ENCODE results near the gene GRK1.

The GRK1 gene

DNA sequence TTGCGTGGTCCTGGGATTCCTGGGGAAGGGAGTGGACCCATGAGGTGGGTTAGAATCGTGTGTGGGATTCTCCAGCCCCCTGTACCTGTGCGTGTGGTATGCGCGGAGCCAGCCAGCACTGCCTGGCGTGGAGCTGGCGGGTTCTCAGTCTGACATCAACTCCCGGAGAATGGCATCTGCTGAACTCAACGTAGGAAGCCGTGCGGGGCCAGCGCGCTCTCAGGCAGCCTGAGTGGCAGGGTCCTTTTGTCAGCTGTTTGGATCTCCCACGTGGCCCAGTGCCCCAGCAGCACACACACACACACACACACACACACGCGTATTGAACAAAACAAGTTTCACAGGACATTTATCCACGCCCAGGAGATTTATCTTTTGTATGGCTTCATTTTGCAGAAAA, 37.2 kb upstream of the GRK1 start:
- Histone ChIP-seq H3K27me3 (ENCODE audit: insufficient read depth, poor library complexity, severe bottlenecking) (no peaks in the 10 kb centered on the region), H3K9me3 (ENCODE audit: severe bottlenecking) (no peaks in the 10 kb centered on the region), H3K4me1 (ENCODE audit: insufficient read depth, poor library complexity, severe bottlenecking) (no peaks in the 10 kb centered on the region), H3K27ac (ENCODE audit: poor library complexity, severe bottlenecking) (no peak overlapping the region), H3K36me3 (ENCODE audit: low read depth) (peaks cover 58% of the 10 kb centered on the region), H3K4me3 (ENCODE audit: severe bottlenecking) (no peak overlapping the region)
- no peak for ATAC-seq (ENCODE audit: low read depth)
- DNase-seq (ENCODE audit: low spot score), result peak; percentile 49
- TF ChIP-seq, protein P1, sequence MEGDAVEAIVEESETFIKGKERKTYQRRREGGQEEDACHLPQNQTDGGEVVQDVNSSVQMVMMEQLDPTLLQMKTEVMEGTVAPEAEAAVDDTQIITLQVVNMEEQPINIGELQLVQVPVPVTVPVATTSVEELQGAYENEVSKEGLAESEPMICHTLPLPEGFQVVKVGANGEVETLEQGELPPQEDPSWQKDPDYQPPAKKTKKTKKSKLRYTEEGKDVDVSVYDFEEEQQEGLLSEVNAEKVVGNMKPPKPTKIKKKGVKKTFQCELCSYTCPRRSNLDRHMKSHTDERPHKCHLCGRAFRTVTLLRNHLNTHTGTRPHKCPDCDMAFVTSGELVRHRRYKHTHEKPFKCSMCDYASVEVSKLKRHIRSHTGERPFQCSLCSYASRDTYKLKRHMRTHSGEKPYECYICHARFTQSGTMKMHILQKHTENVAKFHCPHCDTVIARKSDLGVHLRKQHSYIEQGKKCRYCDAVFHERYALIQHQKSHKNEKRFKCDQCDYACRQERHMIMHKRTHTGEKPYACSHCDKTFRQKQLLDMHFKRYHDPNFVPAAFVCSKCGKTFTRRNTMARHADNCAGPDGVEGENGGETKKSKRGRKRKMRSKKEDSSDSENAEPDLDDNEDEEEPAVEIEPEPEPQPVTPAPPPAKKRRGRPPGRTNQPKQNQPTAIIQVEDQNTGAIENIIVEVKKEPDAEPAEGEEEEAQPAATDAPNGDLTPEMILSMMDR (IDR thresholded peaks at IDR 0.05; ENCODE audit: poor library complexity, severe bottlenecking), result no peak

DNA sequence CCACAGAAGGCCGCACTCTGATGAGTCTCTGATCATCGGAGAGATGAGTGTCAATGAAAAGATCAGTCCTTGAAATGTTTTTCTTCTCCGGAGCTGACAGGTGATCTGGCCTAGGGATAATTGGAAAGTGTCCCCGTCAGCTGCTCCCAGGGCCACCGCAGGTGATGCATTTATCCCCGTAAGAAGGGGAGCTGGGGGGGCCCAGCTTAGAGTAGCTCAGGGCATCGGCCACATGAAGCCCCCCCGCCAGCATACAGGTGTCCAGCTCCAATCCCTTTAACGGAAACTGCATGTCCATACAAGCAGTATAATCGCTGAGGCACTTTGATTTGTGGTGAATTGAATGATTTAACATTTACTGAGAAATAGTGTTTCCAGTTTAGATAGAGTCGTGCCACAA, 36.7 kb upstream of the GRK1 start:
- TF ChIP-seq, protein P1 (IDR thresholded peaks at IDR 0.05; ENCODE audit: poor library complexity, severe bottlenecking), result no peak
- no peaks in the 10 kb centered on the region for H3K4me1 ChIP-seq (ENCODE audit: insufficient read depth, poor library complexity, severe bottlenecking)
- H3K4me3 ChIP-seq (ENCODE audit: severe bottlenecking), result no peak overlapping the region
- no peaks in the 10 kb centered on the region for H3K27me3 ChIP-seq (ENCODE audit: insufficient read depth, poor library complexity, severe bottlenecking)
- no peaks in the 10 kb centered on the region for H3K9me3 ChIP-seq (ENCODE audit: severe bottlenecking)
- ATAC-seq (ENCODE audit: low read depth) (no peak), DNase-seq (ENCODE audit: low spot score) (peak; percentile 36)
- H3K36me3 ChIP-seq (ENCODE audit: low read depth), result peaks cover 62% of the 10 kb centered on the region
- no peak overlapping the region for H3K27ac ChIP-seq (ENCODE audit: poor library complexity, severe bottlenecking)

DNA sequence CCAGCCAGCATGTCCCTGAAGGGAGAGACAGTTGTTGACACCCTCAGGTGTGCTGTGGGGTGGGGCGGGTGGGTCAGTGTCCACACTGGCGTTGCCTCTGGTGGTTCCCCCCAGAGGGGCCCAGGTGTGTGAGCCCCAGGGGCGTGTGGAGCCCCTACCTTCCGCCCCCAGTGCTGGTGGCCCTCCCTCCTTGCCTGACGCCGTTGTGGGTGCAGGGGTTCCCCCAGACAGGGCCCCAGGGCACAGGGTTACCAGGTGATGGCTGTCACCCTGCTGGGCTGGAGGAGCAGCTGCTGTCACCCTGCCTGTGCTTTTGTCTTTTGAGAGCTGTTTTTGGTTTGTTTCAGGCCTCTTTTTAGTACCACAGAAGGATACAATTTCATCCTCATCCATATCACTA, 36.2 kb upstream of the GRK1 start:
- Histone ChIP-seq H3K36me3 (ENCODE audit: low read depth) (peaks cover 68% of the 10 kb centered on the region), H3K4me3 (ENCODE audit: severe bottlenecking) (no peak overlapping the region), H3K9me3 (ENCODE audit: severe bottlenecking) (no peaks in the 10 kb centered on the region), H3K27me3 (ENCODE audit: insufficient read depth, poor library complexity, severe bottlenecking) (no peaks in the 10 kb centered on the region), H3K27ac (ENCODE audit: poor library complexity, severe bottlenecking) (no peak overlapping the region), H3K4me1 (ENCODE audit: insufficient read depth, poor library complexity, severe bottlenecking) (no peaks in the 10 kb centered on the region)
- ATAC-seq (ENCODE audit: low read depth) (no peak), DNase-seq (ENCODE audit: low spot score) (peak; percentile 43)
- TF ChIP-seq, protein P1 (IDR thresholded peaks at IDR 0.05; ENCODE audit: poor library complexity, severe bottlenecking), result no peak

DNA sequence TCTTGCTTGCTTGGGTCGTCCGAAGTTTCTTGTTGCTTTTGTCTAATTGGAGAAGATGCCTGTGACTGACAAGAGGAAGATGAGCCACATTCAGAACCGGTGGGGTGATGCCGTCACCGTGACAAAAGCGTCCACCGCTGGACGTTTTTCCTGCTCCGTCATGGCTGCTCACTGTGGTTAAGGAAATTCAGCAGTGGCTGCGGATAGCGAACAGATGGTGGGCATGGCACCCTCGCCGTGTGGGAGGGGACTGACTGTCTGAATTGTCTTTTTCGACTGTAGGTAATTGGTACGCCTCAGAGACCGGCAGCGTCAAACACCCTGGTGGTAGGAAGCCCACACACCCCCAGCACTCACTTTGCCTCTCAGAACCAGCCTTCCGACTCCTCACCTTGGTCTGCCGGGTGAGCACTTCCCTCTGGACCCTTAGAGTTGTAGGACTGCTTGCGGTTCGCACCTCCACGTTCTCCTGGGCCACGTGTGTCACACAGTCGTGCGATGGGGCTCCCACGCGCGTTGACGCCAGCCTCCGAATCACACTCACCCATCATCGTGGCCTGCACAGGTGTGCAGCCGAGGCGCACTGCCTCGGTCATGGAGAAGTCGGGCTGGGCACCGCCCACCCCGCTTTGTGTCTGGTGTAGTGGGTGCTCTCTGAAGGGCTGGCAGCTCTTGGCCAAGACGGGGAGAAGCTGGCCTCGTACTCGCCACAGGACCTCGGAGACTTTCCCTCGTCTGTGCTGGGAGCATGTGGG, 35.5 kb upstream of the GRK1 start:
- DNase-seq (ENCODE audit: low spot score), result peak; percentile 34
- peaks cover 72% of the 10 kb centered on the region for H3K36me3 ChIP-seq (ENCODE audit: low read depth)

More for the DNA sequence above, 35.5 kb upstream of the GRK1 start:
- no peak overlapping the region for H3K4me3 ChIP-seq (ENCODE audit: severe bottlenecking)
- H3K27me3 ChIP-seq (ENCODE audit: insufficient read depth, poor library complexity, severe bottlenecking), result no peaks in the 10 kb centered on the region
- H3K4me1 ChIP-seq (ENCODE audit: insufficient read depth, poor library complexity, severe bottlenecking), result no peaks in the 10 kb centered on the region
- TF ChIP-seq, protein P1 (IDR thresholded peaks at IDR 0.05; ENCODE audit: poor library complexity, severe bottlenecking), result no peak
- H3K9me3 ChIP-seq (ENCODE audit: severe bottlenecking), result no peaks in the 10 kb centered on the region
- no peak for ATAC-seq (ENCODE audit: low read depth)
- no peak overlapping the region for H3K27ac ChIP-seq (ENCODE audit: poor library complexity, severe bottlenecking)

Measured in RWPE2 (cell line).